K562 (cell line): ENCODE measurements around the gene CD34. TPM values are rescaled to one million over a fixed set of nuclear protein-coding genes. Genes with fewer than 3 reads are reported as not detected.

Experiments used
- ATAC-seq: fragments of 200-7000 bp; cut with Tn5 transposase; 3 replicates; pipeline ENCODE4 v1.9.1; 2020; ENCODE audit warnings: moderate library complexity
- BruUV-seq: library from RNA; stranded (reverse); fragments of 400-500 nt; replicated peaks from 2 replicates; lab custom pipeline; 2021; lab: Mats Ljungman, UMichigan
- CTCF ChIA-PET: fragments of 300-600 bp; formaldehyde crosslinking; extraction: SDS; loops from one replicate; lab custom pipeline; 2021; ENCODE audit warnings: low intra/inter-chr PET ratio; lab: Yijun Ruan, JAX
- POLR2A ChIA-PET: fragments of 300-600, 350-650 bp; sonication (Branson Sonifier 250); formaldehyde crosslinking; extraction: SDS; loops from one replicate; lab custom pipeline; 2021; ENCODE audit warnings: antibody characterized with exemption, inconsistent platforms; lab: Yijun Ruan, JAX
- DNase-seq, 4 experiments: peaks; one replicate each; pipeline versions ENCODE4 v3.0.0 to v3.0.0-alpha.2; 2011 to 2018; ENCODE audit warnings: low spot score in 3 of 4, mixed read lengths in 3 of 4; ENCODE audit errors: extremely low read depth in 1 of 4
- FAIRE-seq: peaks from 2 replicates; lab custom pipeline; 2011; peaks lifted over from hg19 to GRCh38; lab: Jason Lieb, UNC
- H2AFZ ChIP-seq: 2 replicates; pipeline ENCODE4 v1.6.0; 2011; ENCODE audit warnings: low read depth, low read length, control low read depth, inconsistent platforms
- H3K27ac ChIP-seq: fragments of 200-600 bp; 3 replicates; pipeline ENCODE4 v1.8.0; 2011; ENCODE audit warnings: low read depth, mild to moderate bottlenecking, control low read depth, inconsistent platforms, low read length, moderate library complexity, mixed read lengths; ENCODE audit errors: extremely low read depth
- H3K27me3 ChIP-seq, 2 experiments: fragments of 300-600 bp in 1 of 2; 2 replicates in 1 of 2; 3 replicates in 1 of 2; pipeline versions ENCODE4 v1.6.0 to v1.8.0; 2011; ENCODE audit warnings: inconsistent platforms in 2 of 2, low read length in 2 of 2, mild to moderate bottlenecking in 1 of 2, mixed read lengths in 1 of 2, moderate library complexity in 1 of 2; ENCODE audit not compliant: control insufficient read depth in 2 of 2, insufficient read depth in 2 of 2
- H3K36me3 ChIP-seq: fragments of 300-600 bp; 3 replicates; pipeline ENCODE4 v1.8.0; 2011; ENCODE audit warnings: mild to moderate bottlenecking, low read length, inconsistent platforms; ENCODE audit not compliant: control insufficient read depth, insufficient read depth
- H3K4me1 ChIP-seq, 2 experiments: fragments of 200-600 bp in 1 of 2; replicated peaks in 1 of 2; 2 replicates in 1 of 2; 3 replicates in 1 of 2; pipeline versions ENCODE4 v1.5.1 to v1.8.0; 2011; ENCODE audit warnings: inconsistent platforms in 2 of 2, low read length in 2 of 2, mild to moderate bottlenecking in 1 of 2, mixed read lengths in 1 of 2, moderate library complexity in 1 of 2; ENCODE audit not compliant: control insufficient read depth in 2 of 2, insufficient read depth in 2 of 2
- H3K4me2 ChIP-seq: 2 replicates; pipeline ENCODE4 v1.6.1; 2011; ENCODE audit warnings: low read length, control low read depth, inconsistent platforms, mixed read lengths; ENCODE audit not compliant: insufficient read depth
- H3K4me3 ChIP-seq: fragments of 200-600 bp; sonication (generic), shearing (Covaris generic); 2 replicates; pipeline ENCODE4 v1.5.1; 2016; ENCODE audit warnings: control low read depth, inconsistent platforms
- H3K79me2 ChIP-seq: fragments of 200-600 bp; 3 replicates; pipeline ENCODE4 v1.8.0; 2011; ENCODE audit warnings: low read length, inconsistent platforms; ENCODE audit not compliant: control insufficient read depth, insufficient read depth
- H3K9ac ChIP-seq, 2 experiments: 2 replicates each; pipeline versions ENCODE4 v1.6.0 to v1.6.1; 2011; ENCODE audit warnings: low read depth in 2 of 2, low read length in 2 of 2, control low read depth in 1 of 2, inconsistent platforms in 1 of 2, mild to moderate bottlenecking in 1 of 2, mixed read lengths in 1 of 2; ENCODE audit not compliant: insufficient read depth in 1 of 2
- H3K9me1 ChIP-seq: one replicate; pipeline ENCODE4 v1.6.0; 2011; ENCODE audit warnings: inconsistent platforms, mild to moderate bottlenecking, low read length, moderate library complexity; ENCODE audit not compliant: control insufficient read depth, insufficient read depth
- H3K9me3 ChIP-seq: replicated peaks from 2 replicates; pipeline ENCODE4 v1.5.1; 2011; ENCODE audit warnings: low read depth, low read length, inconsistent platforms; ENCODE audit not compliant: control insufficient read depth, insufficient read depth
- H4K20me1 ChIP-seq: replicated peaks from 2 replicates; pipeline ENCODE4 v1.6.1; 2011; ENCODE audit warnings: low read length, inconsistent platforms, mixed read lengths; ENCODE audit not compliant: control insufficient read depth, insufficient read depth
- CEBPB ChIP-seq: fragments of 450-650 bp; IDR thresholded peaks from 2 replicates; pipeline ENCODE4 v1.6.1; 2016; ENCODE audit warnings: missing genetic modification characterization, missing compliant biosample characterization
- E2F3 ChIP-seq: fragments of 250-450 bp; sonication (Bioruptor Pico); IDR thresholded peaks from 2 replicates; pipeline ENCODE4 v1.4.0; 2020; ENCODE audit warnings: mild to moderate bottlenecking
- HCFC1 ChIP-seq: IDR thresholded peaks from 2 replicates; pipeline ENCODE4 v1.6.1; 2012; ENCODE audit warnings: low read depth, low read length, improper control_type of control experiment
- L3MBTL2 ChIP-seq: fragments of 450-650 bp; IDR thresholded peaks from 2 replicates; pipeline ENCODE4 v1.6.1; 2016; ENCODE audit warnings: mild to moderate bottlenecking, moderate library complexity
- RBBP5 ChIP-seq: fragments of 200-600 bp; sonication (generic); IDR thresholded peaks from 2 replicates; pipeline ENCODE4 v1.6.1; 2012; ENCODE audit warnings: borderline replicate concordance, mild to moderate bottlenecking, low read length, control low read depth, inconsistent platforms; ENCODE audit not compliant: insufficient read depth, poor library complexity, severe bottlenecking
- RCOR1 ChIP-seq, 2 experiments: IDR thresholded peaks; 2 replicates each; pipeline ENCODE4 v1.6.1; 2012; ENCODE audit warnings: low read depth in 2 of 2, low read length in 2 of 2, borderline replicate concordance in 1 of 2, improper control_type of control experiment in 1 of 2
- SP2 ChIP-seq: IDR thresholded peaks from 2 replicates; pipeline ENCODE4 v1.6.1; 2011; ENCODE audit warnings: mild to moderate bottlenecking, low read depth, low read length, moderate library complexity; ENCODE audit not compliant: poor library complexity, severe bottlenecking; ENCODE audit errors: extremely low read depth
- SRSF9 ChIP-seq: fragments of 200-400 bp; formaldehyde crosslinking; IDR thresholded peaks from 2 replicates; pipeline ENCODE4 v1.6.1; 2017; ENCODE audit warnings: low read depth, low read length, borderline replicate concordance
- ZNF184 ChIP-seq: sonication (generic); formaldehyde crosslinking; IDR thresholded peaks from 2 replicates; pipeline ENCODE4 v1.5.0; 2020; ENCODE audit warnings: missing genetic modification reagents
- WGBS: fragments of 100-300 bp; shearing (Covaris generic); methylation state at CpG from one replicate; pipeline ENCODE4 v1.1.6; 2016; ENCODE audit warnings: low coverage, mixed read lengths; ENCODE audit not compliant: insufficient coverage; ENCODE audit errors: missing lambda C conversion rate; 5-methylcytosine and 5-hydroxymethylcytosine counted together
- in situ Hi-C: fragments of 300-500 bp; cut with MboI; formaldehyde crosslinking; loops from 4 replicates; pipeline ENCODE4 v1.15.0; 2018; ENCODE audit warnings: inconsistent platforms, mixed read lengths
- intact Hi-C: fragments of 100-400 bp; cut with micrococcal nuclease; formaldehyde crosslinking; loops from 2 replicates; pipeline ENCODE4 v1.14.2; 2022
- polyA plus RNA-seq, 8 experiments: library from polyadenylated mRNA; depleted of rRNA in 4 of 8; stranded (reverse) in 5 of 8; unstranded in 3 of 8; fragments of >200 nt; fragmentation: Nextera tagmentation in 2 of 8; fragmentation: Illumina TruSeq in 1 of 8; extraction: Ambion mirVana in 2 of 8; extraction: Trizol in 1 of 8; gene quantifications; 2 replicates each; pipeline versions ENCODE4 v1.2.1 to v1.2.3, GENCODE V29; 2011 to 2014; ENCODE audit warnings: inconsistent platforms in 1 of 8, missing spikeins in 1 of 8
- total RNA-seq, 7 experiments: library from RNA; depleted of rRNA in 6 of 7; stranded (reverse); fragments of >200 nt in 6 of 7; fragmentation: Illumina TruSeq in 2 of 7; extraction: Trizol in 2 of 7; gene quantifications; 2 replicates each; pipeline versions ENCODE4 v1.2.1 to v1.2.3, GENCODE V29; 2011 to 2021; ENCODE audit warnings: low replicate concordance in 1 of 7
- TF ChIP-seq, protein P1 (sequence below): sonication (generic); formaldehyde crosslinking; IDR thresholded peaks from 2 replicates; pipeline ENCODE4 v1.8.1; 2023; ENCODE audit warnings: mild to moderate bottlenecking, missing genetic modification reagents
- TF ChIP-seq, protein P2 (sequence below): fragments of 250-450 bp; sonication (Bioruptor Pico); IDR thresholded peaks from 2 replicates; pipeline ENCODE4 v1.8.0; 2022; ENCODE audit warnings: moderate library complexity, mild to moderate bottlenecking, inconsistent platforms
- TF ChIP-seq, protein P3 (sequence below): sonication (generic); formaldehyde crosslinking; IDR thresholded peaks from 2 replicates; pipeline ENCODE4 v1.8.1; 2022; ENCODE audit warnings: missing genetic modification reagents

Gene CD34
- total and polyA plus RNA-seq, 9 of the 15 experiments (the other 6 are each of a cell fraction or from before 2014, with no cell fraction given) = not detected

DNA sequence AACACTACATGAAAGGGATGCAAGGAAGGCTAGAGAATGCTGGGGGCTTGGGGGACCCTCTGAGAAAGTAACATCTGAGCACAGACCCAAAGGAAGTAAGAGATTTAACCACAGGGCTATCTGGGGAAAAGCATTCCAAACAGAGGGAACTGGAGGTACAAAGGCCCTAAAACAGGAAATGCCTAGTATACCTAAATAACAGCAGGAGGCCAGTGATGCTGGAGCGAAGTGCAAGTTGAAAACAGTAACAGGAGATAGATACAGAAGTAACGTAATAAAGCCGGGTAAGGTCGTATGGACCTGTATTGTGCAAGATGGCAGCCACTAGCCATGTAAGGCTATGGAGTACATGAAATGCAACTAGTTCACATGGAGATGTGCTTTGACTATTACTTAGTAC, 52.1 kb downstream of the CD34 start:
- no TSS peak for BruUV-seq
- no peaks in the 10 kb centered on the region for H4K20me1 ChIP-seq
- H3K9me3 ChIP-seq = no peaks in the 10 kb centered on the region
- no peak for DNase-seq
- H3K9me1 ChIP-seq = no peaks in the 10 kb centered on the region
- H3K36me3 ChIP-seq = peaks cover 5% of the 10 kb centered on the region; the same call in 2 of the 3 replicates
- TF ChIP-seq CEBPB (tag) (peak; percentile 32; the same call in 1 of the 2 replicates), SP2 (no peak)
- H3K4me1 ChIP-seq = peaks cover 4% of the 10 kb centered on the region in 2 experiments; a peak in 3 of 5 replicates
- H3K79me2 ChIP-seq = no peaks in the 10 kb centered on the region
- intact Hi-C loops (no loop called here), in situ Hi-C loops (no loop called here)
- H3K9ac ChIP-seq = no peak overlapping the region
- H3K27ac ChIP-seq = no peak overlapping the region
- H3K4me2 ChIP-seq = no peak overlapping the region
- ChIA-PET CTCF (no interaction called here), POLR2A (no interaction called here)
- no peak for FAIRE-seq
- no peak for ATAC-seq
- H3K27me3 ChIP-seq = no peaks in the 10 kb centered on the region; a peak in 1 of 5 replicates
- no peak overlapping the region for H3K4me3 ChIP-seq
- H2AFZ ChIP-seq = no peak overlapping the region
- 68% methylated on average over 4 of the region's 4 CpGs for WGBS

DNA sequence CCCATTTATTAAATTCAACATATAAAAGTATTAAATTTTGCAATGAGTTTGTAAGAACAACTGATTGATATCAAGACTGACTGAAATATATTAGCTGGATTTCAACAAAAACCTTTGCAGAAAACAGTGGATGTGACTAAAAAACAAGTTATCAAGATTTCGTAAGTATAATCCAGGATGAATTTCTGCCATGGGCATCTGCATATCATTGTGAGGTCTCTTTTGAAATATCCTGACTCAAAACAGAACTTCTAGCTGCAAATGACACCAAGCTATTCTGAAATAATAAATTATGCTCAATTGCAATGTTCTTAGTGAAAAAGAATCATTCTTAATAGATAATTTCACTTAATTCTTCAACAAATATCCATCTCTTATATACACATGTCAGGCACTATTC, 52.6 kb downstream of the CD34 start:
- POLR2A ChIA-PET = no interaction called here
- Histone ChIP-seq H3K27ac (no peak overlapping the region), H3K36me3 (peaks cover 4% of the 10 kb centered on the region; the same call in 2 of the 3 replicates), H3K9me3 (no peaks in the 10 kb centered on the region), H3K79me2 (no peaks in the 10 kb centered on the region), H4K20me1 (no peaks in the 10 kb centered on the region), H3K9ac (no peak overlapping the region), H3K4me3 (no peak overlapping the region), H3K4me2 (no peak overlapping the region), H3K4me1 (peaks cover 4% of the 10 kb centered on the region in 2 experiments; a peak in 2 of 5 replicates), H3K27me3 (no peaks in the 10 kb centered on the region; a peak in 1 of 5 replicates), H3K9me1 (no peaks in the 10 kb centered on the region), H2AFZ (no peak overlapping the region)
- no peak for FAIRE-seq
- no peak for ATAC-seq
- CTCF ChIA-PET = no interaction called here
- 88% methylated on average over 1 of the region's 1 CpG for WGBS
- intact Hi-C loops (no loop called here), in situ Hi-C loops (no loop called here)
- no peak for DNase-seq
- BruUV-seq = no TSS peak
- no peak for TF ChIP-seq SRSF9
- no peak for TF ChIP-seq E2F3 (CRISPR knock-in tag)
- TF ChIP-seq ZNF184 (CRISPR knock-in tag) = no peak
- TF ChIP-seq RBBP5 = no peak
- TF ChIP-seq, protein P1, sequence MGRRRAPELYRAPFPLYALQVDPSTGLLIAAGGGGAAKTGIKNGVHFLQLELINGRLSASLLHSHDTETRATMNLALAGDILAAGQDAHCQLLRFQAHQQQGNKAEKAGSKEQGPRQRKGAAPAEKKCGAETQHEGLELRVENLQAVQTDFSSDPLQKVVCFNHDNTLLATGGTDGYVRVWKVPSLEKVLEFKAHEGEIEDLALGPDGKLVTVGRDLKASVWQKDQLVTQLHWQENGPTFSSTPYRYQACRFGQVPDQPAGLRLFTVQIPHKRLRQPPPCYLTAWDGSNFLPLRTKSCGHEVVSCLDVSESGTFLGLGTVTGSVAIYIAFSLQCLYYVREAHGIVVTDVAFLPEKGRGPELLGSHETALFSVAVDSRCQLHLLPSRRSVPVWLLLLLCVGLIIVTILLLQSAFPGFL (CRISPR knock-in tag) = no peak
- TF ChIP-seq, protein P2, sequence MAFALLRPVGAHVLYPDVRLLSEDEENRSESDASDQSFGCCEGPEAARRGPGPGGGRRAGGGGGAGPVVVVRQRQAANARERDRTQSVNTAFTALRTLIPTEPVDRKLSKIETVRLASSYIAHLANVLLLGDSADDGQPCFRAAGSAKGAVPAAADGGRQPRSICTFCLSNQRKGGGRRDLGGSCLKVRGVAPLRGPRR (CRISPR knock-in tag) = no peak
- TF ChIP-seq HCFC1 = no peak
- TF ChIP-seq RCOR1 (IDR thresholded peaks at IDR 0.05; ENCODE audit: borderline replicate concordance in 1 of 2, low read depth in 2 of 2, low read length in 2 of 2) = no peak
- TF ChIP-seq, protein P3, sequence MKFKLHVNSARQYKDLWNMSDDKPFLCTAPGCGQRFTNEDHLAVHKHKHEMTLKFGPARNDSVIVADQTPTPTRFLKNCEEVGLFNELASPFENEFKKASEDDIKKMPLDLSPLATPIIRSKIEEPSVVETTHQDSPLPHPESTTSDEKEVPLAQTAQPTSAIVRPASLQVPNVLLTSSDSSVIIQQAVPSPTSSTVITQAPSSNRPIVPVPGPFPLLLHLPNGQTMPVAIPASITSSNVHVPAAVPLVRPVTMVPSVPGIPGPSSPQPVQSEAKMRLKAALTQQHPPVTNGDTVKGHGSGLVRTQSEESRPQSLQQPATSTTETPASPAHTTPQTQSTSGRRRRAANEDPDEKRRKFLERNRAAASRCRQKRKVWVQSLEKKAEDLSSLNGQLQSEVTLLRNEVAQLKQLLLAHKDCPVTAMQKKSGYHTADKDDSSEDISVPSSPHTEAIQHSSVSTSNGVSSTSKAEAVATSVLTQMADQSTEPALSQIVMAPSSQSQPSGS (CRISPR knock-in tag) = no peak
- no peak for TF ChIP-seq L3MBTL2
